ENCODE measurements around the gene DMBT1. TPM values are rescaled to one million over a fixed set of nuclear protein-coding genes. Genes with fewer than 3 reads are reported as not detected.

The DMBT1 gene
- total RNA-seq, 2 experiments from 2014 or later: not detected

GRCh38 chr10:122689146-122689820, 128.7 kb downstream of the DMBT1 start:
- Mint-ChIP-seq H3K4me1 (no peaks in the 10 kb centered on the region), H3K4me3 (no peak overlapping the region), H3K9me3 (no peaks in the 10 kb centered on the region), H3K27me3 (peaks cover 22% of the 10 kb centered on the region), H3K27ac (no peak overlapping the region), H3K36me3 (no peaks in the 10 kb centered on the region)
- DNase-seq: no peak
- no peak for ATAC-seq (ENCODE audit: low read depth)
- POLR2A ChIA-PET: no interaction called here

GRCh38 chr10:122692744-122693143, 132.2 kb downstream of the DMBT1 start:
- Mint-ChIP-seq H3K27ac (no peak overlapping the region), H3K9me3 (no peaks in the 10 kb centered on the region), H3K4me3 (no peak overlapping the region), H3K27me3 (peaks cover 18% of the 10 kb centered on the region), H3K4me1 (no peaks in the 10 kb centered on the region), H3K36me3 (no peaks in the 10 kb centered on the region)
- POLR2A ChIA-PET: no interaction called here
- no peak for DNase-seq
- no peak for ATAC-seq (ENCODE audit: low read depth)

Other genes starting within 250 kb of the DMBT1 start
- 10 to 100 TPM; 26.6 to 29.2 TPM for gene PLEKHA1, start 186.0 kb upstream of the DMBT1 start, total RNA-seq
- not detected for gene ARMS2, start 106.1 kb upstream of the DMBT1 start, total RNA-seq
- under 1 TPM in 1 of 2 experiments, not detected in 1; 0.26 TPM for gene HTRA1, start 99.2 kb upstream of the DMBT1 start, total RNA-seq
- not detected for gene C10orf120, start 139.1 kb downstream of the DMBT1 start, total RNA-seq